Measurements from ENCODE around the gene PGBD5. TPM values are rescaled to one million over a fixed set of nuclear protein-coding genes. Genes with fewer than 3 reads are reported as not detected.
A peak's percentile ranks its signal among the peaks of the same experiment; 100 is the strongest.

Gene PGBD5
- total RNA-seq, 1 donor from 2014 or later: 14.7 TPM

GRCh38 chr1:230359992-230360668 is 66.0 kb downstream of the PGBD5 start:
- DNase-seq (ENCODE audit: low read depth) (peak; percentile 55), FAIRE-seq (no peak)
- Histone ChIP-seq H3K27ac (ENCODE audit: low read depth, low read length) (no peak overlapping the region), H3K4me3 (ENCODE audit: insufficient read depth, low read depth, low read length) (no peak overlapping the region), H3K9me3 (ENCODE audit: insufficient read depth, low read depth, low read length) (no peaks in the 10 kb centered on the region), H3K79me2 (ENCODE audit: insufficient read depth, low read length) (no peaks in the 10 kb centered on the region), H3K9ac (ENCODE audit: low read length) (no peak overlapping the region), H3K36me3 (ENCODE audit: insufficient read depth, low read length) (no peaks in the 10 kb centered on the region), H2AFZ (ENCODE audit: low read depth, low read length) (no peak overlapping the region), H3K27me3 (ENCODE audit: insufficient read depth, low read length) (no peaks in the 10 kb centered on the region), H4K20me1 (ENCODE audit: insufficient read depth, low read length) (no peaks in the 10 kb centered on the region), H3K4me1 (ENCODE audit: insufficient read depth, low read length) (peaks cover 5% of the 10 kb centered on the region), H3K4me2 (ENCODE audit: low read length) (no peak overlapping the region)
- Mint-ChIP-seq H3K27me3 (ENCODE audit: low read depth, unreplicated experiment) (peaks cover 4% of the 10 kb centered on the region), H3K27ac (ENCODE audit: unreplicated experiment) (peak overlapping the region; percentile 26), H3K9me3 (ENCODE audit: unreplicated experiment) (no peaks in the 10 kb centered on the region), H3K36me3 (ENCODE audit: low read depth, unreplicated experiment) (peaks cover 23% of the 10 kb centered on the region), H3K4me3 (ENCODE audit: unreplicated experiment) (no peak overlapping the region), H3K4me1 (ENCODE audit: low read depth, unreplicated experiment) (peaks cover 3% of the 10 kb centered on the region)
- no peak for TF ChIP-seq EZH2 (IDR thresholded peaks at IDR 0.05; ENCODE audit: insufficient read depth, low read length)
- TF ChIP-seq, protein P1, sequence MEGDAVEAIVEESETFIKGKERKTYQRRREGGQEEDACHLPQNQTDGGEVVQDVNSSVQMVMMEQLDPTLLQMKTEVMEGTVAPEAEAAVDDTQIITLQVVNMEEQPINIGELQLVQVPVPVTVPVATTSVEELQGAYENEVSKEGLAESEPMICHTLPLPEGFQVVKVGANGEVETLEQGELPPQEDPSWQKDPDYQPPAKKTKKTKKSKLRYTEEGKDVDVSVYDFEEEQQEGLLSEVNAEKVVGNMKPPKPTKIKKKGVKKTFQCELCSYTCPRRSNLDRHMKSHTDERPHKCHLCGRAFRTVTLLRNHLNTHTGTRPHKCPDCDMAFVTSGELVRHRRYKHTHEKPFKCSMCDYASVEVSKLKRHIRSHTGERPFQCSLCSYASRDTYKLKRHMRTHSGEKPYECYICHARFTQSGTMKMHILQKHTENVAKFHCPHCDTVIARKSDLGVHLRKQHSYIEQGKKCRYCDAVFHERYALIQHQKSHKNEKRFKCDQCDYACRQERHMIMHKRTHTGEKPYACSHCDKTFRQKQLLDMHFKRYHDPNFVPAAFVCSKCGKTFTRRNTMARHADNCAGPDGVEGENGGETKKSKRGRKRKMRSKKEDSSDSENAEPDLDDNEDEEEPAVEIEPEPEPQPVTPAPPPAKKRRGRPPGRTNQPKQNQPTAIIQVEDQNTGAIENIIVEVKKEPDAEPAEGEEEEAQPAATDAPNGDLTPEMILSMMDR (IDR thresholded peaks at IDR 0.05; ENCODE audit: insufficient read depth, low read depth, low read length): no peak

- no peaks in the 10 kb centered on the region for H3K36me3 ChIP-seq (ENCODE audit: insufficient read depth, low read length)
- H3K9me3 ChIP-seq (ENCODE audit: insufficient read depth, low read depth, low read length): no peaks in the 10 kb centered on the region
- no peak overlapping the region for H2AFZ ChIP-seq (ENCODE audit: low read depth, low read length)
- Mint-ChIP-seq H3K36me3 (ENCODE audit: low read depth, unreplicated experiment) (peaks cover 24% of the 10 kb centered on the region), H3K4me3 (ENCODE audit: unreplicated experiment) (no peak overlapping the region), H3K27me3 (ENCODE audit: low read depth, unreplicated experiment) (peaks cover 1% of the 10 kb centered on the region), H3K27ac (ENCODE audit: unreplicated experiment) (no peak overlapping the region), H3K9me3 (ENCODE audit: unreplicated experiment) (no peaks in the 10 kb centered on the region), H3K4me1 (ENCODE audit: low read depth, unreplicated experiment) (peaks cover 3% of the 10 kb centered on the region)
- H3K4me1 ChIP-seq (ENCODE audit: insufficient read depth, low read length): peaks cover 5% of the 10 kb centered on the region
- FAIRE-seq (no peak), DNase-seq (ENCODE audit: low read depth) (no peak)
- H4K20me1 ChIP-seq (ENCODE audit: insufficient read depth, low read length): no peaks in the 10 kb centered on the region
- no peak overlapping the region for H3K4me2 ChIP-seq (ENCODE audit: low read length)
- no peaks in the 10 kb centered on the region for H3K27me3 ChIP-seq (ENCODE audit: insufficient read depth, low read length)
- no peak for TF ChIP-seq EZH2 (IDR thresholded peaks at IDR 0.05; ENCODE audit: insufficient read depth, low read length)
- TF ChIP-seq, protein P1 (IDR thresholded peaks at IDR 0.05; ENCODE audit: insufficient read depth, low read depth, low read length): no peak
- H3K27ac ChIP-seq (ENCODE audit: low read depth, low read length): no peak overlapping the region
- H3K9ac ChIP-seq (ENCODE audit: low read length): no peak overlapping the region
- no peaks in the 10 kb centered on the region for H3K79me2 ChIP-seq (ENCODE audit: insufficient read depth, low read length)
- no peak overlapping the region for H3K4me3 ChIP-seq (ENCODE audit: insufficient read depth, low read depth, low read length)
Measured at GRCh38 chr1:230356869-230357794, 69.0 kb downstream of the PGBD5 start.

Measured in astrocyte (in vitro differentiated cells and primary cell).